B cell (primary cell): ENCODE data around the gene ADGRF5. TPM values are rescaled to one million over a fixed set of nuclear protein-coding genes. Genes with fewer than 3 reads are reported as not detected.
"Not testable (repeated sequence)": the region's sequence is repeated elsewhere in the genome, so short reads cannot be mapped to it uniquely, and the experiment has no call there.

ENCODE experiments used
- ATAC-seq: fragments of 200-7000 bp; cut with Tn5 transposase; one replicate; pipeline ENCODE4 v1.10.0; 2021; ENCODE audit warnings: low read depth, mild to moderate bottlenecking, moderate number of reproducible peaks, moderate library complexity
- CTCF ChIA-PET: fragments of 350-600 bp; sonication (Branson Sonifier 250); formaldehyde crosslinking; loops from one replicate; lab custom pipeline; 2021; ENCODE audit warnings: antibody characterized with exemption, inconsistent platforms; lab: Charles Lee
- POLR2A ChIA-PET: fragments of 350-600 bp; sonication (Branson Sonifier 250); formaldehyde crosslinking; loops from one replicate; lab custom pipeline; 2021; ENCODE audit warnings: antibody characterized with exemption; lab: Charles Lee
- DNase-seq: peaks from one replicate; pipeline ENCODE4 v3.0.0; 2013
- H2AFZ ChIP-seq: 2 replicates; pipeline ENCODE4 v1.6.1; 2012; ENCODE audit warnings: mild to moderate bottlenecking, low read depth, low read length; ENCODE audit not compliant: insufficient read depth, poor library complexity, severe bottlenecking
- H3K27ac ChIP-seq, 2 donors: 1 replicate in 1 of 2; 2 replicates in 1 of 2; pipeline ENCODE4 v1.5.1; 2012 to 2013; ENCODE audit warnings: low read length in 2 of 2, mild to moderate bottlenecking in 2 of 2, moderate library complexity in 1 of 2
- H3K27me3 ChIP-seq, 4 experiments: fragments of 200-600 bp in 1 of 4; sonication (generic) in 1 of 4; replicated peaks in 1 of 4; 1 replicate in 2 of 4; 2 replicates in 2 of 4; pipeline versions ENCODE4 v1.6.1 to v1.7.0; 2013 to 2016; ENCODE audit warnings: low read length in 3 of 4, mild to moderate bottlenecking in 2 of 4, mixed read lengths in 1 of 4, moderate library complexity in 1 of 4; ENCODE audit not compliant: insufficient read depth in 4 of 4, control insufficient read depth in 3 of 4; ENCODE audit errors: control extremely low read depth in 1 of 4
- H3K36me3 ChIP-seq, 2 experiments: replicated peaks in 1 of 2; 1 replicate in 1 of 2; 2 replicates in 1 of 2; pipeline versions ENCODE4 v1.6.1 to v1.7.1; 2013; ENCODE audit warnings: low read length in 1 of 2; ENCODE audit not compliant: insufficient read depth in 2 of 2, control insufficient read depth in 1 of 2; ENCODE audit errors: control extremely low read depth in 1 of 2, extremely low read depth in 1 of 2
- H3K4me1 ChIP-seq, 2 donors: fragments of 200-600 bp in 1 of 2; sonication (generic) in 1 of 2; 1 replicate in 1 of 2; 2 replicates in 1 of 2; pipeline versions ENCODE4 v1.5.1 to v1.6.1; 2013 to 2017; ENCODE audit warnings: low read length in 2 of 2; ENCODE audit not compliant: control insufficient read depth in 2 of 2, insufficient read depth in 2 of 2
- H3K4me2 ChIP-seq: replicated peaks from 2 replicates; pipeline ENCODE3; 2012; ENCODE audit warnings: mild to moderate bottlenecking, low read depth, low read length; ENCODE audit not compliant: poor library complexity, severe bottlenecking
- H3K4me3 ChIP-seq, 5 experiments: fragments of 200-600 bp in 1 of 5; sonication (generic) in 1 of 5; 1 replicate in 3 of 5; 2 replicates in 2 of 5; pipeline versions ENCODE4 v1.5.1 to v1.7.0; 2011 to 2016; ENCODE audit warnings: low read length in 4 of 5, mild to moderate bottlenecking in 4 of 5, low read depth in 2 of 5, control low read depth in 1 of 5, moderate library complexity in 1 of 5; ENCODE audit not compliant: insufficient read depth in 1 of 5; ENCODE audit errors: control extremely low read depth in 1 of 5, extremely low read depth in 1 of 5
- H3K79me2 ChIP-seq: fragments of 200-600 bp; sonication (generic); one replicate; pipeline ENCODE4 v1.6.0; 2016; ENCODE audit warnings: low read length; ENCODE audit not compliant: control insufficient read depth, insufficient read depth
- H3K9ac ChIP-seq: fragments of 200-600 bp; sonication (generic); 2 replicates; pipeline ENCODE4 v1.6.1; 2017; ENCODE audit warnings: mild to moderate bottlenecking, low read length, moderate library complexity
- H3K9me3 ChIP-seq, 3 donors: one replicate each; pipeline versions ENCODE4 v1.6.1 to v1.7.1; 2013; ENCODE audit warnings: low read length in 2 of 3; ENCODE audit not compliant: control insufficient read depth in 2 of 3, insufficient read depth in 1 of 3; ENCODE audit errors: control extremely low read depth in 1 of 3
- H4K20me1 ChIP-seq: 2 replicates; pipeline ENCODE4 v1.6.0; 2012; ENCODE audit warnings: mild to moderate bottlenecking, low read length; ENCODE audit not compliant: insufficient read depth, control insufficient read depth, poor library complexity, severe bottlenecking
- H3K27ac Mint-ChIP-seq: one replicate; pipeline ENCODE4 v1.8.0; 2021; ENCODE audit warnings: mixed read lengths
- H3K27me3 Mint-ChIP-seq: one replicate; pipeline ENCODE4 v1.8.0; 2021; ENCODE audit warnings: mixed read lengths
- H3K4me1 Mint-ChIP-seq: one replicate; pipeline ENCODE4 v1.8.0; 2021; ENCODE audit warnings: mixed read lengths
- H3K4me3 Mint-ChIP-seq: one replicate; pipeline ENCODE4 v1.8.0; 2021; ENCODE audit warnings: mixed read lengths
- H3K9me3 Mint-ChIP-seq: one replicate; pipeline ENCODE4 v1.8.0; 2022; ENCODE audit warnings: mixed read lengths; ENCODE audit not compliant: insufficient read depth
- CTCF ChIP-seq: fragments of 200-600 bp; IDR thresholded peaks from one replicate; pipeline ENCODE4 v1.8.0; 2022; ENCODE audit warnings: antibody characterized with exemption, mild to moderate bottlenecking
- EZH2 ChIP-seq: IDR thresholded peaks from 2 replicates; pipeline ENCODE4 v1.6.1; 2012; ENCODE audit warnings: borderline replicate concordance, low read depth, mild to moderate bottlenecking, moderate library complexity, low read length; ENCODE audit not compliant: insufficient read depth, poor library complexity, severe bottlenecking
- WGBS: methylation state at CpG from one replicate; pipeline ENCODE4 v1.1.5; 2013; ENCODE audit warnings: missing lambda C conversion rate; ENCODE audit not compliant: insufficient coverage; 5-methylcytosine and 5-hydroxymethylcytosine counted together
- intact Hi-C: fragments of 100-400 bp; cut with micrococcal nuclease; formaldehyde crosslinking; loops from one replicate; pipeline ENCODE4 v1.10.0; 2022
- polyA plus RNA-seq: library from polyadenylated mRNA; depleted of rRNA; stranded (reverse); fragments of >200 nt; gene quantifications from 2 replicates; pipeline ENCODE4 v1.2.3, GENCODE V29; 2012
- total RNA-seq, 2 donors: library from RNA; stranded (reverse); fragments of 120-200 nt in 1 of 2; gene quantifications; 1 replicate in 1 of 2; 2 replicates in 1 of 2; pipeline versions ENCODE4 v1.2.3 to v1.2.4, GENCODE V29; 2013 to 2022

The ADGRF5 gene
- total and polyA plus RNA-seq, 2 donors (not counting 1 experiment from before 2014, with no cell fraction given) = not detected

- ChIA-PET POLR2A (no interaction called here), CTCF (interaction anchor here (1.7 kb wide), 1 partner anchor 8 kb away, joined by 4 read pairs; no protein-coding TSS in a partner anchor)
- H3K9me3 Mint-ChIP-seq = no peaks in the 10 kb centered on the region
- no peak overlapping the region for H3K9ac ChIP-seq
- no peaks in the 10 kb centered on the region for H3K9me3 ChIP-seq
- no peak overlapping the region for H2AFZ ChIP-seq
- no peaks in the 10 kb centered on the region for H4K20me1 ChIP-seq
- H3K4me3 ChIP-seq = no peak overlapping the region
- no peaks in the 10 kb centered on the region for H3K4me1 ChIP-seq
- H3K36me3 ChIP-seq = no peaks in the 10 kb centered on the region
- H3K27ac ChIP-seq = no peak overlapping the region
- no peak overlapping the region for H3K27ac Mint-ChIP-seq
- H3K4me3 Mint-ChIP-seq = no peak overlapping the region
- no peaks in the 10 kb centered on the region for H3K27me3 ChIP-seq
- no peak overlapping the region for H3K4me2 ChIP-seq
- ATAC-seq (no peak), DNase-seq (no peak)
- peaks cover 17% of the 10 kb centered on the region for H3K27me3 Mint-ChIP-seq
- intact Hi-C loops = no loop called here
- no peaks in the 10 kb centered on the region for H3K4me1 Mint-ChIP-seq
- TF ChIP-seq EZH2 (no peak), CTCF (no peak)
- H3K79me2 ChIP-seq = no peaks in the 10 kb centered on the region
- no CpG with 5 or more reads among the region's 2 CpGs for WGBS
Measured at GRCh38 chr6:46862381-46862780, 59.4 kb downstream of the ADGRF5 start.

GRCh38 chr6:46855966-46856365, 65.8 kb downstream of the ADGRF5 start:
- H3K79me2 ChIP-seq, H3K4me1 Mint-ChIP-seq, H3K27me3 ChIP-seq, H3K36me3 ChIP-seq, H3K9me3 ChIP-seq, POLR2A ChIA-PET, H4K20me1 ChIP-seq, H3K4me3 ChIP-seq, H3K9me3 Mint-ChIP-seq, H3K4me3 Mint-ChIP-seq, H3K27ac Mint-ChIP-seq, H3K4me1 ChIP-seq, H3K9ac ChIP-seq, ATAC-seq, H2AFZ ChIP-seq, H3K27ac ChIP-seq, H3K4me2 ChIP-seq, H3K27me3 Mint-ChIP-seq: not testable (repeated sequence)
- CTCF ChIA-PET = interaction anchor here (0.9 kb wide), 1 partner anchor 8 kb away, joined by 3 read pairs; no protein-coding TSS in a partner anchor
- WGBS = no CpG with 5 or more reads among the region's 1 CpG
- peak; percentile 70 for TF ChIP-seq CTCF
- intact Hi-C loops = loop anchor here (5.0 kb wide), 1 partner anchor 634 kb away; no protein-coding TSS in a partner anchor
- DNase-seq = peak; percentile 15

GRCh38 chr6:46851576-46851975, 70.2 kb downstream of the ADGRF5 start:
- H3K27me3 ChIP-seq, H3K27ac Mint-ChIP-seq, H3K36me3 ChIP-seq, DNase-seq, H3K4me2 ChIP-seq, POLR2A ChIA-PET, ATAC-seq, H3K79me2 ChIP-seq, CTCF ChIA-PET, H3K4me1 Mint-ChIP-seq, H3K9me3 Mint-ChIP-seq, H3K4me3 Mint-ChIP-seq, H4K20me1 ChIP-seq, intact Hi-C loops, H3K9ac ChIP-seq, H3K9me3 ChIP-seq, H3K4me1 ChIP-seq, H2AFZ ChIP-seq, H3K4me3 ChIP-seq, H3K27ac ChIP-seq: not testable (repeated sequence)
- 58% methylated on average over 1 of the region's 4 CpGs for WGBS
- peaks cover 29% of the 10 kb centered on the region for H3K27me3 Mint-ChIP-seq
